Neural crest cell (in vitro differentiated cells): ENCODE measurements around the gene LEPR. TPM values are rescaled to one million over a fixed set of nuclear protein-coding genes. Genes with fewer than 3 reads are reported as not detected.

Experiments used
- DNase-seq: peaks from one replicate; pipeline ENCODE4 v3.0.0; 2021; ENCODE audit warnings: low read depth, mixed read lengths, low spot score
- H3K27ac Mint-ChIP-seq: one replicate; pipeline ENCODE4 v1.8.0; 2021; ENCODE audit warnings: mild to moderate bottlenecking, mixed read lengths; ENCODE audit not compliant: unreplicated experiment
- H3K27me3 Mint-ChIP-seq: 2 replicates; pipeline ENCODE4 v1.8.0; 2021; ENCODE audit warnings: low read depth, mild to moderate bottlenecking, mixed read lengths
- H3K36me3 Mint-ChIP-seq: 2 replicates; pipeline ENCODE4 v1.8.0; 2021; ENCODE audit warnings: low read depth, mild to moderate bottlenecking, mixed read lengths
- H3K4me1 Mint-ChIP-seq: 2 replicates; pipeline ENCODE4 v1.8.0; 2021; ENCODE audit warnings: mixed read lengths
- H3K4me3 Mint-ChIP-seq: one replicate; pipeline ENCODE4 v1.8.0; 2021; ENCODE audit warnings: mild to moderate bottlenecking, mixed read lengths
- H3K9me3 Mint-ChIP-seq: 2 replicates; pipeline ENCODE4 v1.8.0; 2021; ENCODE audit warnings: mixed read lengths
- total RNA-seq: library from RNA; stranded (reverse); gene quantifications from 2 replicates; pipeline ENCODE4 v1.2.1, GENCODE V29; 2021
- TF ChIP-seq, protein P1 (sequence below): fragments of 200-600 bp; sonication (generic); conservative IDR thresholded peaks from 2 replicates; pipeline ENCODE4 v1.5.0; 2021; ENCODE audit warnings: antibody characterized with exemption, mild to moderate bottlenecking

LEPR gene
- total RNA-seq, 1 donor from 2014 or later, result 2.7 TPM

DNA sequence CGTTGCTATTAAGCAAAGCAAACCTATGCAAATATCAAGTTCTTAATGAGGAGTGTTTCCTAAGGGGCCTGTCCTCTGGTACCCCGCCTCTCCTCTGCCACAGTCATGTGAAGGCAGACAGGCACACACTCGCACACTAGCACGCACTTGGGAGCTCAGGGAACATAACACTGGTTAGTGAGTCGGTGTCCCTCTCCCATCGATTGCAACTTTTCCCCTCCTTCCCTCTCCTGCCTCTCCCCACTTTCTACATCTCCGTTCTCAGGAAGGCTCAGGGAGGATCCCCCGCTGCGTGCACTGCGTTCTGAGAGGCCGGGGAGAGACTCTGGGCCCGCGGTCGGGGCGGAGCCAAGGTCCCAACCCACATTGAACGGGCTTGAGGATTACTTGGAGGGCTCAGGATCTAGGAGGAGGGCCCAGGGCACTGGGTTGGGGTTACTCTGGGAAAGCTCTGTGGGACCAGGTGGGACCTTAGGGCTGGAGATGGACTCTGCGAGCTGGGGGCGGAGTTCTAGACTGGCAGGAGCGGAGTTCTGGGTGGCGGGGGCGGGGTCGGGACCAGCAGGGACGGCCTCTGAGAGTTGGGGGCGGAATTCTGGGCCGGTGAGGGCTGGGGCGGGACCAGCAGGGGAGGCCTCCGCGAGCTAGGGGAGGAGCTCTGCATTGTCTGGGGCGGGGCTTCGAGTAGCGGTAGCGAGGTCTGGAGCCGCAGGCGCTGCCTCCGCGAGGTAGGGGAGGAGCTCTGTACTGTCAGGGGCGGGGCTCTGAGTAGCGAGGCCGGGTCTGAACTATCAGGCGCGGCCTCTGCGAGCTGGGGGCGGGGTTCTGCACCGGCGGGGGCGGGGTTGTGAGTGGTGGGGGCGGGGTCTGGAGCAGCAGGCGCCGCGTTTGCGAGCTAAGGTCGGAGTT is 533 bp upstream of the LEPR start:
- peaks cover 19% of the 10 kb centered on the region for H3K4me1 Mint-ChIP-seq
- TF ChIP-seq, protein P1, sequence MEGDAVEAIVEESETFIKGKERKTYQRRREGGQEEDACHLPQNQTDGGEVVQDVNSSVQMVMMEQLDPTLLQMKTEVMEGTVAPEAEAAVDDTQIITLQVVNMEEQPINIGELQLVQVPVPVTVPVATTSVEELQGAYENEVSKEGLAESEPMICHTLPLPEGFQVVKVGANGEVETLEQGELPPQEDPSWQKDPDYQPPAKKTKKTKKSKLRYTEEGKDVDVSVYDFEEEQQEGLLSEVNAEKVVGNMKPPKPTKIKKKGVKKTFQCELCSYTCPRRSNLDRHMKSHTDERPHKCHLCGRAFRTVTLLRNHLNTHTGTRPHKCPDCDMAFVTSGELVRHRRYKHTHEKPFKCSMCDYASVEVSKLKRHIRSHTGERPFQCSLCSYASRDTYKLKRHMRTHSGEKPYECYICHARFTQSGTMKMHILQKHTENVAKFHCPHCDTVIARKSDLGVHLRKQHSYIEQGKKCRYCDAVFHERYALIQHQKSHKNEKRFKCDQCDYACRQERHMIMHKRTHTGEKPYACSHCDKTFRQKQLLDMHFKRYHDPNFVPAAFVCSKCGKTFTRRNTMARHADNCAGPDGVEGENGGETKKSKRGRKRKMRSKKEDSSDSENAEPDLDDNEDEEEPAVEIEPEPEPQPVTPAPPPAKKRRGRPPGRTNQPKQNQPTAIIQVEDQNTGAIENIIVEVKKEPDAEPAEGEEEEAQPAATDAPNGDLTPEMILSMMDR, result no peak
- no peak overlapping the region for H3K4me3 Mint-ChIP-seq
- H3K9me3 Mint-ChIP-seq, result no peaks in the 10 kb centered on the region
- DNase-seq, result peak; percentile 94
- H3K36me3 Mint-ChIP-seq, result peaks cover 2% of the 10 kb centered on the region
- peaks cover 22% of the 10 kb centered on the region for H3K27me3 Mint-ChIP-seq
- H3K27ac Mint-ChIP-seq, result peak overlapping the region; percentile 84

DNA sequence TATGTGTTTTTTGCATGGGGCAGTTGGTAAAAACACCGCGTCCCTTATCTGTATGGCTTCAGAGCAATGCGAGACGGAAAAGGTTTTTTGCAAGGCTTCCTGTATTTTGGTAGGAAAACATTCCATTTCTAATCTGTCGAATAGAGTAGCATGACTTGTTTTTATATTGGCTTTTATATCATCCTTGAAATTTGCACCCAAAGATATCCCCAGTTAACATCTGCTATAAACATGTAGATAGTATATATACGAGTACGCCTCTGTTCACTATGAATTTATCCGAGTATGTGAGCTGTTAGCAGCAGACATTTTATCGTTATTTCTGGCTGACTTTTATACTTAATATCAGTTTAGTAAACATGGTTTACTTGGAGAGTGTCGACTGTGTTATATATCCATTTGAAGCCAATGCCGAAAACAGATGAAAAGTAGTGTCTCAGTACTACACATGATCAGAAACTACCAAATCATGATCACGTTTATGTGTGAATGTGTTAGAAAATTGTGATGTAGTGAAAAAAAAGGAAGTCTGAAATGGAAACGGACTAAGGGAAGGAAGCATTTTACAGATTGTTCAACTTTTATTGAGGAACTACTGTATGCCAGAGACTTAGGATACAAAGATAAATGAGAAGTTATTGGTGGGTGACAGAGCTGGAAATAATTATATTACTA is 1.0 kb downstream of the LEPR start:
- Mint-ChIP-seq H3K27ac (no peak overlapping the region), H3K4me1 (peaks cover 19% of the 10 kb centered on the region), H3K27me3 (peaks cover 15% of the 10 kb centered on the region), H3K36me3 (peaks cover 13% of the 10 kb centered on the region), H3K9me3 (no peaks in the 10 kb centered on the region), H3K4me3 (no peak overlapping the region)
- no peak for DNase-seq
- TF ChIP-seq, protein P1, result no peak

DNA sequence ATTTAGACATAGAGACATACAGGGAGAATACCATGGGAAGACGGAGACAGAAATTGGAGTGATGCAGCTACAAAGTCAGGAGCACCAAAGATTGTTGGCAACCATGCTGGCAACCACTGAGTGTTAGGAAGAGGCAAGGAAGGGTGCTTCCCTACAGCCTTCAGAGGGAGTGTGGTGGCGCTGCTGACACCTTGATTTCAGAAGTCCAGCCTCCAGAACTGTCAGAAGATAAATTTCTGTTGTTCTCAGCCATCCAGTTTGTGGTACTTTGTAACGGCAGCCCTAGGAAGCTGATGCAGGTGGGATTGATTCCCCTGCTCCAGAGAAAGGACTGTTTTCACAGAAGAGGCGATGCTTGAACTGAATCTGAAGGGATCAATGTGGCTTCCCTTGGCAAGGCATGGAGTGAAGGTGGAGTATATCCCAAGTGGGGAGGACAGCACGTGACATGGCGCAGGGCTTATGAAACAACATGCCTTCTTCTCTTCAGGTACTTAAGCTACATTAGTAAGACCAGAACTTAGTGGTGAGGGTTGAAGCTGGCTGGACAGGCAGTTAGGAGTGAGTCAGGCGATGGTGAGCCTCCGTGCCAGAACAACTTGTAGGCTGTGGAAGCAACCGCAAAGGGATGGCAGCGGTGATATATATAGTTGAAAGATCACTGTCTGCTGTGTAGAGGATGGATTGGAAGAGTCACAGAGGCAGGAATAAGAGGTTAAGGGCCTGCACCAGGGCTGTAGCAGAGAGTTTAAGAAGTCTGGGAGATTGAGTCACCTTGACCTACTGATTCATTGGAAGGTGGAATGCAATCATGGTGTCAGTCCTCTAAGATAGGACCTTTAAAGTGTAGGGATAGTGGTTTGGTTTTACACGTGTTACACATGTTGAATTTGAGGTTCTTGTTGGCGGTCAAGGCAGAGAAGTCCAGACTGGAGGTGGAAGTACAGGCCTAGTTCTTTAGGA is 2.1 kb downstream of the LEPR start:
- no peak for DNase-seq
- TF ChIP-seq, protein P1, result no peak
- Mint-ChIP-seq H3K27me3 (peaks cover 10% of the 10 kb centered on the region), H3K4me1 (peaks cover 19% of the 10 kb centered on the region), H3K27ac (no peak overlapping the region), H3K9me3 (no peaks in the 10 kb centered on the region), H3K36me3 (peaks cover 14% of the 10 kb centered on the region), H3K4me3 (no peak overlapping the region)

DNA sequence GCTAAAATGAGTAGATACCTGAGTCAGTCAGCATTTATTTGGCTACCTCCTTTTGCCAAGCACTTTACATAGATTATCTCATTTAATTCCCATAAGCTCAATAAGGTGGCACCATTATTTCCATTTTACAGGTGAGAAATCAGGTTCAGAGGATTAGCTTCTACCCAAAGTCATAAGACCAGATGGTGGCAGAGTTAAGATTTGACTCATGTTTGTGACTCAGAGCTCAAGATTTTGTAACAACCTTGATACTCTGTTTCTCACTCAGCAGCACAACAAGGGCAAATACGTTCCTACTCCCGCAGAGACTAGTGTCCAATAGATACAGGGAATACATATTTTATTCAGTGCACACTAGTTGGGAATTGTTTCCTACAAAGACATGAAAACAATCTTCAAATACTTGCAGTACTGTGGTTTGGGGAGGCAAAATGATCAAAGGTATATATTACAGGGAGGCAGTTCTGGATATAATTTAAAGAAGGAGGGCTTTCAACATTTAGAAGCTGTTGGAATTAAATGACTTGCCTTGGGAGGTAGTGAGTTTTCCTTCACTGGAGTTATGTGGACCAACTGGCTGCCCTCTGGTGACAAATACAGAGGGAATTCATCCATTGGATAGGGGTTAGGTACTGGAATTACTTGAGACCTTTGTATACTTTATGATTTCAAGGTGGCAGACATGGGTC is 3.6 kb downstream of the LEPR start:
- DNase-seq, result no peak
- Mint-ChIP-seq H3K9me3 (no peaks in the 10 kb centered on the region), H3K4me1 (peaks cover 19% of the 10 kb centered on the region), H3K27me3 (peaks cover 2% of the 10 kb centered on the region), H3K27ac (no peak overlapping the region), H3K36me3 (peaks cover 16% of the 10 kb centered on the region), H3K4me3 (peak overlapping the region; percentile 14)
- TF ChIP-seq, protein P1, result no peak

DNA sequence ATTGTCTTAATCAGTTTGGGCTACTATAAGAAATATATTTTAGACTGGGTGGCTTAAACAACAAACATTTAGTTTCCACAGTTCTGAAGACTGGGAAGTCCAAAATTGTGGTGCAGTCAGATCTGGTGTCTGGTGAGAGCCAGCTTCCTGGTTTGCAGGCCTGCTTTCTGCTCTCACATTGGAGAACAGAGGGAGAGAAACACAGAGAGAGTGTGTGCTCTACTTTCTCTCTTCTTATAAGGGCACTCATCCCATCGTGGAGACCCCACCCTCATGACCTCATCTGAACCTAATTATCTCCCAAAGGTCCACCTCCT is 4.1 kb downstream of the LEPR start:
- H3K36me3 Mint-ChIP-seq, result peaks cover 17% of the 10 kb centered on the region
- H3K4me3 Mint-ChIP-seq, result peak overlapping the region; percentile 53
- no peaks in the 10 kb centered on the region for H3K9me3 Mint-ChIP-seq

More for the DNA sequence above, 4.1 kb downstream of the LEPR start:
- Mint-ChIP-seq H3K27me3 (peaks cover 2% of the 10 kb centered on the region), H3K4me1 (peaks cover 15% of the 10 kb centered on the region), H3K27ac (no peak overlapping the region)
- no peak for DNase-seq
- TF ChIP-seq, protein P1, result no peak
